GM19025 (cell line): ENCODE measurements around the gene PPARA.
"Not testable (repeated sequence)": the region's sequence is repeated elsewhere in the genome, so short reads cannot be mapped to it uniquely, and the experiment has no call there.

Experiments
- ATAC-seq: cut with Tn5 transposase; IDR thresholded peaks from one replicate; pipeline ENCODE4 v1.9.1; 2021; ENCODE audit warnings: mild to moderate bottlenecking, low read depth, moderate library complexity; ENCODE audit not compliant: unreplicated experiment

PPARA gene

DNA sequence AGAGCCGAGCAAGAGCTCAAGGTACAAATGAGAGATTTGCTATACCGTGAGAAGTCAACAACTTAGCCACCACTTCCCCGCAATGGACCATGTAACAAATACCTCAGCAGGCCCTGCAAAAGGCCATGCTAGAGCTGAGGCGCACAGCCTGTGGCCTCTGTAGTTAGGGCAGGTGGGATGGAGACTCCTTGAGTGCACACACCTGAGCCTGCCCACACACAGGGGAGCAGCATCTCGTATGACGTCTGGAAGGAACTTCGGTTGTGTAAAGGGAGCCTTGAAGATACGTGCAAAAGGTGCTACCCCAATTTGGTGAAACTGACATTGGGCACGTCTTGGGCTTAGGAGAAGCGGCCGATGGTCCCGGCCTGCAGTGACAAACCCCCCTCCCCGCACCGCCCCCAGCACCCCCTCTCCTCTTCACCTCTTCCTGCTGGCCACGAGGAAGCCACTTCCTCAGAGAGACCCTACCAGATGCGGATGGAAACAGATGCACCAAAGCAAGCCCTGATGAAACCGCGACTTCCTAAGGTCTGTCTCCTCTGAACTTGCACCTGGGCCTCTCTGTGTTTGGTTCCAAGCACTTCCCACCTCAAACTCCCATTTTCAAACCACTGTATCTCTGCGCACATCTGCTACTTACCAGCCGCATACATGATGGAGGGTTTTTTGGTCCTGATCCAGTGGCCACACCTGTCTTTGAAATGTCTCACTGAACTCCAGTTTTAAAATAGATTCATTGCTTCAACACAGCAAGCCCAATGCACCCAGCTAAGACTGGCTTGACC lies 89.1 kb downstream of the PPARA start:
- ATAC-seq = no peak

DNA sequence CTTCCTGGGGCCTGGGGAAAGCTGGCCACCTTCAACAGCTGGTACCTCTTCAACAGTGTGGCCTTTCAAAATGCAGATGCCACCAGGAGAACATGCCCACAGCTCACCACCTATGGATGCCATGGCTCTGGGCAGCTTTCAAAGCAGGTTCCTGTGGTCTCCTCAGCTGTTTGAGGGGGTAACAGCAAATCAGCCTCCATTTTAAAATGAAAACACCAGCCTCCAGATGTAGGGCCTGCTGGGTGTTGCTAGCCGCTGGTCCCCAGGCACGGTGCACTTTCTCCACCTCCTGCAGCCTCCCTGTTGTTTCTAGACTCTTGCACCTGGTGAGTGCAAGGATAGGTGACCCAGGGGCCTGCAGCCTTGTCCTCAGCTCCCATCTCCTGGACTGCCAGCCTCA lies 89.7 kb downstream of the PPARA start:
- ATAC-seq = no peak

DNA sequence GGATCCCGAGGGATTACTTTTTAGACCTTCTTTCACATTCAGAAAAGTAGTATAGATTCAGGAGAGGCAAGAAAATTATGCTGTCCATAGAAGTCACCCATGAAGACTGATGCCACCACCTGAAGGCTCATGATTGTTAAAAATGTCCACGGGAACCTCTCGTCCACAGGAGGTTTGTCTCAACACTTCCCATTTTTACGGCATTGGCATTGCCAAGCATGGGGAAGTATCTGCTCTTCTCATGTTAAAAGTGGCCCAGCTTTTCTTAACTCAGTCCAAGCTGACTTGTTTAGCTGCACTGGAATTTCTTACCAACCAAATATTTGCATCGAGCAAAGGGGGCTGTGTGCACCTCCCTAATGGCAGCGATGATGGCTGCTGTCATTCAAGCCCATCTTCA lies 90.2 kb downstream of the PPARA start:
- ATAC-seq = no peak

DNA sequence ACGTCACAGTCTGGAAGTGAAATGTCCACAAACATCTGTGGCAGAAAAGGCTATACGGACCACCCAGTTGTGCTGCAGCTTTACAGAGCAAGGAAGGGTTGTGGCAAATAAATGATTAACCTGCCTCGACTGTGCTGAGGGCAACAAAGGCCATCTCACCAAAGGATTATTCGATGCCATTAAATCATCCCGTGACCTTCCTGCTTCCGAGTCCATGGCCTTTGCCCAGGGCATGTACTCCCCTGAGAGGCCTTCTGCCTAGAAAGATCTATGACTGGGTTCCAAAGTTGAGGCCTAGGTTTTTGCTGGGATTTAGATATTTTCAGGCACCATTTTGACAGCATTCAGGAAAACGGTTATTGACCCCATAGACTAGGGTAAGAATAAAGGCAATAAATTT lies 90.6 kb downstream of the PPARA start:
- ATAC-seq = no peak

DNA sequence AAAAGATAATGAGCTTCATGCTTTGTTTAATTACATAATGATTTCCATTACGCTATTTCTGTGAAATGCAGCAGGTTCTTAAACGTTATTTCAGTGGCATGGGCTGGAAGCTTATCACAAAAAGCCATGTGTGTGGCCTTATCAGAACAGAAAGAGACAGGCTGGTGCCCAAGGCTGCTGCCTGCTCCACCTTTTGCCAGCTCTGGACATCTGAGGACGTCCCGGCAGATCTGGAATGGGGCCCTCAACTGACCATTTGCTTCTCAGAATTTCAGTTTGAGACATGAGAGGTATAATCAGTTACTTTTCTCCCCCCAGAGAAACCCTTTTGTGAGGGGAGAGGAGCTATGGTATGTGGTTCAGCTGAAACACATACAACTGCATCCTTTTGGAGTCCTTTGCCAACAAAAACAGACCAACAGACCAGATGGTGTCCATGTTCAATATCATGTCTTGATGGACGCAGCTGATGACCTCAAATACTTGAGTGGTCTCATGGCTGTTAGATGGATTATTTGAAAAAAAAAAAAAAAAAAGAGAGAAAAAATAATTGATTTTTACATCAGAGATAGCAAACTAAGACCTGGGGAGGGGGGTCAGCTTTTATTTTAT lies 91.2 kb downstream of the PPARA start:
- no peak for ATAC-seq

DNA sequence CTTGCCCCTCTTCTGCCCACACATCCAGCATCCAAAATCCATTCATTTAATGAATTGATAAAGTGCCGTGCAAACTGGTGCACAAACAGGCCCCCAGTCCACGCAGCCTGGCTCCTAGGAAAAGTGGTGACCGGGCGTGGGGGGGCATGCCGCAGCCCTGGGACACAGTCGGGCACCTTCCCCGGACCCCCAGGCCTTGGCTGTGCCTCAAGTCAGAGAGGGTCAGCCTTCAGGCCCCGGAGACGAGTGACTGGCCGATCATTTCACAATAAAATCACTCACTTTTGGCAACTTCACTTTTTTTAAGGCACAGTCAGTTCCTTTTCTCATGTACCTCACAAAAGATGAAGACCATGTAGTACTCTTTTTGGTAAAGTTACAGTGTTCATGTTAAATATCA lies 91.8 kb downstream of the PPARA start:
- ATAC-seq = no peak

DNA sequence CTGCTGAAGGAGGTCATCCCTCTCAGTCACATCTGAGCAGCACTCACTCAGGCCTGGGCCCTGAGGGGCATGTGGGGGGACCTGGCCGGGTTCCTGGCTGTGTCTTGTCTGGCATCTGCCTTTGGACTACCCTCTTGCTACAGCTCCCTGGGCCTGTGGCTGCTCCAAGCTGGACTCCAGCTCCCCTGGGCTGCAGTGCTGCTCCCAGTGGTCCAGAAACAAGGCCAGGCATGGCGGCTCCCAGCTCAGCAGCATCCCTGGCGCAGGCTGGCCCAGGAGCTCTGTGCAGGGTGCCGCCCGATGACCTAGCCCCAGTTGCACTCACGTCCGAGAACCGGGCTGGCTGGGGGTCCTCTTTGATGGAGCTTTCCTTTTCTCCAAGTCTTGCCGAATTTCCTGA lies 94.4 kb downstream of the PPARA start:
- ATAC-seq = no peak

DNA sequence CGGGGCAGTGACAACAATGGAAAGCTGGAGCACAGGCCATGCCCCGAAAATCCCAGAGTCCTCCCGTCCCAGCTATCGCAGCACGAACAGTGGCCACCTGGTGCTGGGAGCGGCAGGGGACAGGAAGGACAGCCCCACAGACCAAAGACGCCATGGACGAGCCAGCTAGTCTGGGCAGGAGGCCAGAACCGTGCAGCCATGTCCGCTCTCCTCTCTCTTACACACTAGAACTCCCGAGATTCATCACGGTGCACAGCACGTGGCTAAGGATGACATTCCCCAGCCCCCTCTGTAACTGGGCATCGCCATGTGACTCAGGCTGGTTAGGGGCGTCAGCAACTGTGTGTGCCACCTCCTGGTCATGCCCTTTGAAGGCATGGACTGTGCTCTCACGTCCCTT lies 95.2 kb downstream of the PPARA start:
- no peak for ATAC-seq

DNA sequence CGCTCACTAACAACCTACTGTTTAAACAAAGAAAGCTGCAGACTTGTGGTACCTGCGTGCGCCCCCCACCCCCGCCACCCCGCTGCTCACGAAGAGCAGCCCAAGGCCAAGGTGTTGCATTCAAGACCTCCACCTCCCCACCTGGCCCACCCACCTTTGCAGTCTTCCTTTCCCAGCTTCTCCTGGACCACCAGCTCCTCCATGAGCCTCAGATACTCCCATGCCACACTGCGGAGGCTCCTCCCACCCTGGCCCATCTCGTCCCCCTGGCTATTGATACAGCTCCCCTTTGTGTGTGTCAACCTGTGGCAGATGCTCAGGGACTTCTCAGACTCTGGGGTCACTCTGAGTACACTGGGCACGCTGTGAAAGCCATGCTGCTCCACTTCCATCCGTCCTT lies 95.9 kb downstream of the PPARA start:
- ATAC-seq = no peak

DNA sequence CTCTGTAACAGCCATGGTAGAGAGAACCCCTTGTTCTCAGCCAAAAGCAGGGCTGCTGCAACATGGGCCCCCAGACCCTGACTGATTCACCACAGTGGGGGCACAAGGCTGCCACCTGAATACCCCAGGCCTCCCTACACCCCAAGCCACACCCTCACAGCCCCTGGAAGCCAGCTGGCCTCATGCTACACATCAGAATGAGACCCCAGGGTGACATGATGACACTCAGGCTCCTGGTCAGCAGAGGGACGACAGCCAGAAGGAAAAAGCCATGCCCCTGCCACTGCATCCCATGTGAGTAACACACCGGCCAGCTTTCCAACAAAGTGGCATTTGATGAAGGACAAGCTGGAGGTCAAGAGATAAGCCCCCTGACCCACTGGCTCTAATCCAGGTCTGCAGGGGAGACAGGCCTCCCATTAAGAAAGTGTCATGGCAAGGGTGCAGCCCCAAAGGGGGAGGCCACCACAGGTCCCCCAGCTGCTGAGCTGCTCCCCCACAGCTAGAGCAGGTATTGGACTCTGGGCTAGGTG lies 97.2 kb downstream of the PPARA start:
- no peak for ATAC-seq

DNA sequence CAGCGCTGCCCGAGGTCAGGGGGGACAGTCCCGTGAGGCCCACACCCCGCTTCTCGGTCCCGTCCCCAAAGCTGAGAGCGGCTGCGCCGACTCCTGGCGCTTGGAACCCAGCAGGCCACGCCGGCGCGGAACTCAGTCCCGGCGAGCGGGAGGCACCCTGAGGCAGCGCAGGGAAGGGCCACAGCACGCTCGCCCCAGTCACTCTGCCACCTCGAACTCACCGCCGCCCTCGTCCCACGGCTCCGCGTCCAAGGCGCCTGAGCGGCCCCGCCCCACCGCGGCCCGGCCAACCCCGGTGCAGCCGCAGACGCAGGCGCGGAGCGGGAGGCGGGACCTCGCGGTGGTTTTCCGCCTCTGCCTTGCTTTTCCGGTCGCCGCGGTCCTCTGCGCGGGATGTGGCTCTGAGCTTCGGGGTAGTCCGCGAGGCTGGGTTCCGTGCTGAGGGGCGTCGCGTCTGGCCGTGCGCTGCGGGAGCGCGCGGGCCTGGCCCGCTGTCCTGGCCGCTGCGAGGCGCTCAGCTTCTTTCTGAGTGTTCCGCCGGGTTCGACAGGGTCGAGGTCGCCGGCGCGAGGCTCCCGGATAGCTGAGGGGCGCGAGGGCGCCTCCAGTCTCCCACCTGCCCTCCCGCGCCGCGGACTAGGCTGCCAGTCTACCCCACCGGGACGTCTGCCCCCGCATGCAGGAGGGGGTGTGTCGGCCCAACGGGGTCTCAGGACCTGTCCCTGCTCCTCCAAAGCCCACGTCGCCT lies 99.9 kb downstream of the PPARA start, which contains the start of gene CDPF1:
Gene CDPF1, minus strand, starts transcription at position 259 of the 748 bp plus-strand sequence. CDS start 2,009 bp downstream, outside the sequence.
- ATAC-seq = peak; percentile 87

DNA sequence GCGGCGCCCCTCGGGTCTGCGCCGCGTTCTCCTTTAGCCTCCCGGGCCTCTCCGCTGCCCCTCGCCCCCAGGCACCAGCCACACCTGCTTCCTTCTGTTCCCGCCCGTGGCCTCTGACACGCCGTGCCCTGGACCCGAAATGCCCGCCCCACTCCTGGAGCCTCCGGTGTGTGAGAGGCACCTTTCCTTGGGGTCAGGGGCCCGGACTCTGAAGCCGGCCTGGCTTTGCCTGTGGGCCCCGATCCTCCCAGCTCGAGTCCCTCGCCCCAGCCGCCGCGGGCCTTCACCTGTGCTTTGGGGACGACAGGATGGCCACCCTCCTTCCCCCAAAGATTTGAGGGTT lies 100.4 kb downstream of the PPARA start:
- ATAC-seq = no peak

DNA sequence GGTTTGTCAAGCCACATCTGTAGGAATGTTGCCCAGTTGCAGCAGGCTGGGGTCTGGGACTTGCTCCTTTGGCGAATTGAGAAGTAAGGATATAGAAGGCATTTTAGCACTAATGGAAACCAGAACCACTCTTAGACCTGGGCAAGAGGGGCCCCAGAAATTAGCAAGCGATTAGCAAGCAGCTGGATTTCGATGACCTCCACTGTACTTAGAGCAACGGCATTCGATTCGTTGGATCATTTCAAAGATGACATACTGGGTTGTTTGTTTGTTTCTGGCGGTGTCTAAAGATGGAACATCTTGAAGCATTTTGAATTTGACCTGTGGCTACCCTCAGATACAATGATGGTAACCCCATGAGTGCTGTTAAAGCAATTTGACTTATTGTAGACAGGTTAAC lies 100.9 kb downstream of the PPARA start:
- ATAC-seq = no peak

DNA sequence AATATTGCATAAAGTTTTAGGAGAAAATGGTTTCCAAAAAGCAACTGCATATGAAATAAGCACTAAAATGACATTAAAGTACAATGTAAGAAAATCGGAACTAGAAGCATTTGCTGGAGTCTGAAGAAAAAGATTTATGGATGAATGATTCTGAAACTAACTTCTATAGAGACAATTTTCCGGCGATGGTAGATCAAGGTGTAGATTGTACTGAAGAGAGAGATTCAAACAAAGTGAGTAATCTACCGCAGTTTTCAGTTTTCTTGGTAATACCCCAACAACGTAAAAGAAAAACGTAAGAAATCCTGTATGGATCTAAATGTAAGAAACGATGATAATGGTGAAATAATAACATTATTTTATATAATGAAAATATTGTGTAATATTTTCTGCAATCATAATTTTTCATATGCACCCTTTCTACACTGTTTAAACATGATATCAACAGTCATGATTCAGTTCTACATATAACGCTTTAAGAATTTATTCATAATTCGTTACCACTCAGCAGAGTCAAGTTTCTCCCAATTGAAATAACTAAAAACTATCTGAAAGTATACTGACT lies 101.6 kb downstream of the PPARA start:
- ATAC-seq = no peak

DNA sequence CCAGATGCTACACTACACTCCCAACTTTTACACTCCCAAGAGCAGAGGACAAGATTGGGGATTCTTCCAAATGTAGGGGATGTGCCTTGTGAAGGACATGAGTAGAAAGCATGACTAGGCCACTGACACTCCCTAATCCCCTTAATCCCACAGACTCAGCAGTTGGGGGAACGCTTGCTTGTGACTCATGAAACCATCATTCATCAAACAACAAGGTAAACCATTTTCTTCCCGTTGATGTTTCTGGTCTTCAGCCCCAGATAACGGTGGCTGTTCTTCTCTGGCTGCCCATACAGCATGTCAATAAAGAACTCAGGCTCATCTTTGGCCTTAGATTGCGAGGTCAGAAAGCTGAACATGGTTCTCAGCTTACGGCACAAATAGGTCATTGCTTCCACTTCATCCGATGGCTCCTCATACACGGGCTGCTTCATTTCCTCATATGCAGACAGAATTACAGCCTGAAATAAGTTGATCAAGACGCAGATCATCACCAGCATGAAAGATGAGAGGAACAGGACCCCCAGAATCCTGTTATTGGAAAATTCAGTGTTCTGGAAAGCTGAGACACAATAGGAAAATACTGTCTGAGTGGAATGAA lies 106.1 kb downstream of the PPARA start:
- no peak for ATAC-seq

DNA sequence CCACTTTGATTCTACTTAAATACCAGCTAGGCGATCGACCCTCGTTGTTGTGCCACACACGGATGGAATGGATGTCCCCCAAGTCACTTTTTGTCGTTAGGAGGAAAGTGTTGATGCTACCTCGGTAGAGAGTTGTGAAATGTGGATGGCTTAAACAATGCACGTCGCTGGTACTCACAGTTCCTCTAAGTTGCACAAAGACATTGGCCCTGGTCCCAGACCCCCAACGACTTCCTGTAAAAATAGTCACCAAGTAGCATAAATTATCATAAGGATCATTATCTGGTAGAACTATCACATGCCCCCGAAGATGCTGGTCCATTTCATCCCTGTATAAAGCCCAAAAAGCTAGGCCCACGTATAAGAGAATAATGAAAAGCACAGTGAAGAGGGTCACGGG lies 109.0 kb downstream of the PPARA start:
- no peak for ATAC-seq

DNA sequence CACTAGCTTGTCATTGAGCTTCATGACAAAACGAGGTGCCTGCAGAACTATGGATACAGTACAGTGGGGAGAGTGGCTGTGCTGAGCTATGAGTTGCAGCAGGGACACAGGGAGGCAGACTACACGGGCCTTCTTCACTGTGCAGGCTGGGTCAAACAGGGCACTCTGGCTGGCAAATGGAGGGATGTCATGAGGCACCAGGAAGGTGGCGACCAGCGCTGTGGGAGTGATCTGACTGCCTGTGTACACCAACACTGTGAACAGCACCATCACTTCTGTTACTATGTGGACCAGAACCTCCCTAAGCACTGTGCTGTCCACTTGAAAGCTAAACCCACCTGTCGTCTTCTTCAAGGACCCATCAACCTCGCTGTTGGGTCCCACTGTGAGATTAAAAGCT lies 109.7 kb downstream of the PPARA start:
- ATAC-seq = no peak

DNA sequence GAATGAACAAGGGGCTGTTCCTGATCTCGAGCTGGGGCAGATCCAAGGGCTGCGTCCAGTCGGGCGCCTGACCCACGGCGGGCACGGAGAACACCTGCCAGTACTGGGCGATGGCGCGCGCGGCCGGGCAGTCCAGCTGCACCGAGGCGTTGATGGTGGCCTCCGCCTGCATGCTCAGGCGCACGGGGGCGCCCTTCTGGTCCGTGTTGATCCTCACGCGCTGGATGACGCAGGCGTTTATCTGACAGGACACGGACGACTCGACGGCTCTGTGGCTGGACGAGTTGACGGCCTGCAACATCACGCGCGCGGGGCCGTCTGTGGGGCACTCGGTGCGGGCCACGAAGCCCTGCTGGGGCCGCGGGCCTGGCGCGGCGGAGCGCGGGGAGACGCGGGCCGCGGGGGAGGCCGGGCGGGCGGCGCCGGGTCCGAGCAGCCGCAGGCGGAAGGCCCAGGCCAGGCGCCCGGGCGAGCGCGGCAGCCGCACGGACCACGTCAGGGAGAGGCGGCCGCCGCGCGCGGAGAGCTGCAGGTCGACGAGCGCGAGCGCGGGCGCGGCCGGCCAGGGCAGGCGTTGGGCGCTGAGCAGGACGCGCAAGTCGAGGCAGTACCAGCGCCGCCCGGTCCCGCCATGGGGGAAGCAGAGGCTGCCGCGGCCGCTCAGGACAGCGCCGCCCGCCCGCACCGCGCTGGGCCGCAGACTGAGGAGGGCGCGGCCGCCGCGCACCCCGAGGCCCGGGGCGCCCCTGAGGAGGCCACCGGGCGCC lies 112.3 kb downstream of the PPARA start:
- ATAC-seq = no peak

DNA sequence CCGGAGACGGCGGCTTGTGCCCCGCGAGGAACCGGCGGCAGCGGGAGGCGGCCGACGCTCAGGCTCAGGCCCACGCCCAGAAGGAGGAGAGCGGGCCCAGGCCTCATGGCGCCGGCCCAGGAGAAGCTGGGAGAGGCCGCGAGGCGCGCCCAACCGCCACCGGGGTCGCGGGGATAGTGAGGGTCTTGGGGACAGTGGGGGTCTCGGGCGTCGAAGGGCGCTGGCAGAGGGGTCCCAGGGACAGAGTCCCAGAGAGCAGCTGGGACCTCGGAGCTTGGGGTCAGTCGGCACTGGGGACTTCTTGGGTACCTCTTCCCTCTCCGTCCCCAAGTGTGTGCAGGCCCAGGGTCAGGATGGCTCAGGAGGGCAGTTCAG lies 112.9 kb downstream of the PPARA start, which contains the start of gene PKDREJ:
Gene PKDREJ, minus strand, starts transcription at position 128 of the 375 bp plus-strand sequence. Its CDS starts 21 bp downstream, at position 107.
- ATAC-seq = no peak

DNA sequence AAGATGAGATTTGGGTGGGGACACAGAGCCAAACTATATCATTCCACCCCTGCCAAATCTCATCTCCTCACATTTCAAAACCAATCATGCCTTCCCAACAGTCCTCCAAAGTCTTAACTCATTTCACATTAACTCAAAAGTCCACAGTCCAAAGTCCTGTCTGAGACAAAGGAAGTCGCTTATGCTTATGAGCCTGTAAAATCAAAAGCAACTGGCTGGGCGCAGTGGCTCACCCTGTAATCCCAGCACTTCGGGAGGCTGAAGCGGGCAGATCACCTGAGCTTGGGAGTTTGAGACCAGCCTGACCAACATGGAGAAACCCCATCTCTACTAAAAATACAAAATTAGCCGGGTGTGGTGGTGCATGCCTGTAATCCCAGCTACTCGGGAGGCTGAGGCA lies 114.2 kb downstream of the PPARA start:
- not testable (repeated sequence) for ATAC-seq
